D721Med (cell line): ENCODE measurements around the gene CHD6.

Experiments
- DNase-seq: peaks from one replicate; pipeline ENCODE4 v3.0.0; 2011; ENCODE audit warnings: low spot score; ENCODE audit not compliant: insufficient read length
- FAIRE-seq: peaks from 2 replicates; lab custom pipeline; 2011; peaks lifted over from hg19 to GRCh38; lab: Jason Lieb, UNC
- TF ChIP-seq, protein P1 (sequence below): IDR thresholded peaks from 2 replicates; pipeline ENCODE4 v1.5.1; 2012; ENCODE audit warnings: mild to moderate bottlenecking, control low read depth; ENCODE audit not compliant: insufficient read depth; ENCODE audit errors: missing control alignments

CHD6 gene

GRCh38 chr20:41587956-41588355 is 30.2 kb downstream of the CHD6 start:
- DNase-seq (no peak), FAIRE-seq (no peak)
- TF ChIP-seq, protein P1, sequence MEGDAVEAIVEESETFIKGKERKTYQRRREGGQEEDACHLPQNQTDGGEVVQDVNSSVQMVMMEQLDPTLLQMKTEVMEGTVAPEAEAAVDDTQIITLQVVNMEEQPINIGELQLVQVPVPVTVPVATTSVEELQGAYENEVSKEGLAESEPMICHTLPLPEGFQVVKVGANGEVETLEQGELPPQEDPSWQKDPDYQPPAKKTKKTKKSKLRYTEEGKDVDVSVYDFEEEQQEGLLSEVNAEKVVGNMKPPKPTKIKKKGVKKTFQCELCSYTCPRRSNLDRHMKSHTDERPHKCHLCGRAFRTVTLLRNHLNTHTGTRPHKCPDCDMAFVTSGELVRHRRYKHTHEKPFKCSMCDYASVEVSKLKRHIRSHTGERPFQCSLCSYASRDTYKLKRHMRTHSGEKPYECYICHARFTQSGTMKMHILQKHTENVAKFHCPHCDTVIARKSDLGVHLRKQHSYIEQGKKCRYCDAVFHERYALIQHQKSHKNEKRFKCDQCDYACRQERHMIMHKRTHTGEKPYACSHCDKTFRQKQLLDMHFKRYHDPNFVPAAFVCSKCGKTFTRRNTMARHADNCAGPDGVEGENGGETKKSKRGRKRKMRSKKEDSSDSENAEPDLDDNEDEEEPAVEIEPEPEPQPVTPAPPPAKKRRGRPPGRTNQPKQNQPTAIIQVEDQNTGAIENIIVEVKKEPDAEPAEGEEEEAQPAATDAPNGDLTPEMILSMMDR: no peak

GRCh38 chr20:41587523-41587922 is 30.7 kb downstream of the CHD6 start:
- DNase-seq (no peak), FAIRE-seq (no peak)
- TF ChIP-seq, protein P1: no peak

- no peak for DNase-seq
- FAIRE-seq: no peak
- TF ChIP-seq, protein P1: no peak
Observed at GRCh38 chr20:41586772-41587171, 31.4 kb downstream of the CHD6 start.

GRCh38 chr20:41580350-41580749 is 37.8 kb downstream of the CHD6 start:
- TF ChIP-seq, protein P1: no peak
- FAIRE-seq: no peak
- DNase-seq: no peak

GRCh38 chr20:41577129-41578009 is 40.8 kb downstream of the CHD6 start:
- FAIRE-seq: no peak
- no peak for DNase-seq
- TF ChIP-seq, protein P1: no peak

GRCh38 chr20:41575412-41575811 is 42.8 kb downstream of the CHD6 start:
- DNase-seq: no peak
- TF ChIP-seq, protein P1: no peak
- FAIRE-seq: no peak

DNA sequence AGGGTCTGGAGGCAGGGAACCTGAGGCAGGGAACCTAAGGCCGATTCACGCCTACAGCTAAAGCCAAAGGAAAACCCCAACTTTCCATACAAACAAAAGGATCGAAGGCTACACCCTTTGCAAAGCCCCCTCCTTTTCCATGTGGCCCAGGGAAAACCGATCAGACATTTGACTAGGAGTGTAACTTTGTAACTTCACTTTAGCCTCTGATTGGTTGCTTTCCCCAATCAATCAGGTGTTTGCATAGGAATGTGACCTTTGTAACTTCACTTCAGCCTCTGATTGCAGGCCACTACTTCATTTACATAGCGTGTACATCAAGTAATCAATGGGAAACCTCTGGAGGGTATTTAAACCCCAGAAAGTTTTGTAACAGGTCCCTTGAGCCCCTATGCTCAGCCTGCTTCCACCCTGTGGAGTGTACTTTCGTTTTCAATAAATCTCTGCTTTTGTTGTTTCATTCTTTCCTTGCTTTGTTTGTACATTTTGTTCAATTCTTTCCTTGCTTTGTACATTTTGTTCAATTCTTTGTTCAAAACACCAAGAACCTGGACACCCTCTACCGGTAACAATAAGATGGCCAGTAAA is 43.3 kb downstream of the CHD6 start:
- FAIRE-seq (no peak), DNase-seq (no peak)
- TF ChIP-seq, protein P1: no peak
